GM18526 (cell line): Measurements from ENCODE around the gene SKOR1.

Experiments
- POLR2A ChIP-seq: IDR thresholded peaks from 3 replicates; pipeline ENCODE4 v1.6.1; 2011; ENCODE audit not compliant: insufficient read length; ENCODE audit errors: extremely low read depth

Gene SKOR1, protein sequence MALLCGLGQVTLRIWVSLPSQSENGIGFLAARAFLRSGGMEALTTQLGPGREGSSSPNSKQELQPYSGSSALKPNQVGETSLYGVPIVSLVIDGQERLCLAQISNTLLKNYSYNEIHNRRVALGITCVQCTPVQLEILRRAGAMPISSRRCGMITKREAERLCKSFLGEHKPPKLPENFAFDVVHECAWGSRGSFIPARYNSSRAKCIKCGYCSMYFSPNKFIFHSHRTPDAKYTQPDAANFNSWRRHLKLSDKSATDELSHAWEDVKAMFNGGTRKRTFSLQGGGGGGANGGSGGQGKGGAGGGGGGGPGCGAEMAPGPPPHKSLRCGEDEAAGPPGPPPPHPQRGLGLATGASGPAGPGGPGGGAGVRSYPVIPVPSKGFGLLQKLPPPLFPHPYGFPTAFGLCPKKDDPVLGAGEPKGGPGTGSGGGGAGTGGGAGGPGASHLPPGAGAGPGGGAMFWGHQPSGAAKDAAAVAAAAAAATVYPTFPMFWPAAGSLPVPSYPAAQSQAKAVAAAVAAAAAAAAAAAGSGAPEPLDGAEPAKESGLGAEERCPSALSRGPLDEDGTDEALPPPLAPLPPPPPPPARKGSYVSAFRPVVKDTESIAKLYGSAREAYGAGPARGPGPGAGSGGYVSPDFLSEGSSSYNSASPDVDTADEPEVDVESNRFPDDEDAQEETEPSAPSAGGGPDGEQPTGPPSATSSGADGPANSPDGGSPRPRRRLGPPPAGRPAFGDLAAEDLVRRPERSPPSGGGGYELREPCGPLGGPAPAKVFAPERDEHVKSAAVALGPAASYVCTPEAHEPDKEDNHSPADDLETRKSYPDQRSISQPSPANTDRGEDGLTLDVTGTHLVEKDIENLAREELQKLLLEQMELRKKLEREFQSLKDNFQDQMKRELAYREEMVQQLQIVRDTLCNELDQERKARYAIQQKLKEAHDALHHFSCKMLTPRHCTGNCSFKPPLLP

DNA sequence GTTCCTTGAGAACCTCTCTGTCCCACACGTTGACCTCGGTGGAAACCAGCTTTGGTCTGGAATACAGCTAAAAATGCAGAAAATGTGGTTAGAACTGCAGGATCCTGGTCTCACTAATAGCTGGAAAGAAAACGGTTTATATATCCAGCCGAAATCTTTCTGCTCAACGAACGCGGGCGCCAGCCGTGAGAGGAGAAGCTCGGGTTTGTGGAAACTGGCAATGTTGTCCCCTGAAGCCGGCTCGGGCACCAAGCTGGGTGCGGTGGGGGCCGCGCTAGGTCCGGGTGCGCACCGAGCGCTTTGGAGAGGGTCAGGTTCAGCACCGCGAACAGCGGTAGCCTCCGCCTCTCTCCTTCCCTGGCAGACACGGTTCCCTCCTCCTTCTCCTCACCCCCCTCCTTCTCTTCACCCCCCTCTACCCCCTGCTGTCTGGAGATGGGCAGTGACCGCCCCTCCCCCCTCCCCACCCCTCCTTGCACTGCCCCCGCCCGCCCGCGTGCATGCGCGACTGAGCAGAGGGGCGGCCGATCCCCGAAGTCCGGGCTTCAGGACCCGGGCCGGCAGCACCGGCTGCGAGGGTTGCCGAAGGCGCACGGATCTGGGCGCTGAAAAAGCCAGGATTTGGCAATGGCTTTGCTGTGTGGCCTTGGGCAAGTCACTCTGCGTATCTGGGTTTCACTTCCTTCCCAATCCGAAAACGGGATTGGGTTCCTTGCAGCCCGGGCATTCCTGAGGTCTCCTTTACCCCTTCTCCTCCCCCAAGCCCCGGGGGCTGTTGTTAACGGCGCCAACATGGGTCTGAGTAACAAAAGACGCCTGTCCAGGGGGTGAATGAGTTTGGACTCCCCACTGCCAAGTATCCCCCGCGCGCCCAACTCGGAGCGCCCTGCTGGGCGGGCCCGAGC is at the start of gene SKOR1:
Gene SKOR1, plus strand, starts transcription at position 534 of the 905 bp plus-strand sequence. Its CDS starts 94 bp downstream, at position 628.
- no peak for TF ChIP-seq POLR2A

DNA sequence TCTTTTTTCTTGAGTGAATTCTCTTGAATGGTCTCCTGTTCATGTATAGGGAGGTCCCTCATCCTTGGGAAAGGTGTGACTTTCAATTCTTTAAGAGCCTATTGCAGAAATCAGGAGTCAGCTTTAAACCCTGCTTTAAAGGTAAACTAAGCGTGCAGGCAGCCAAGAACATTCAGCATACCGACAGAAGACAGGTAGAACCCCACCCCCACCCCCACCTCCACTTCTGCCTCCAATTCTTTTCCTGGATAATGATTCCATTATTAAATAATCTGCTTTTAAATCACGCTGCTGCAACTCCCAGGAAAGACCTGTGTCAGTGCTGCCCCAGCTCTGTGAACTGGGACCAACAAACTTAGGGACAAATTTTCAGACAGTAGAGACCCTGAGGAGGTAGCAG is 49.3 kb upstream of the SKOR1 start:
- no peak for TF ChIP-seq POLR2A

DNA sequence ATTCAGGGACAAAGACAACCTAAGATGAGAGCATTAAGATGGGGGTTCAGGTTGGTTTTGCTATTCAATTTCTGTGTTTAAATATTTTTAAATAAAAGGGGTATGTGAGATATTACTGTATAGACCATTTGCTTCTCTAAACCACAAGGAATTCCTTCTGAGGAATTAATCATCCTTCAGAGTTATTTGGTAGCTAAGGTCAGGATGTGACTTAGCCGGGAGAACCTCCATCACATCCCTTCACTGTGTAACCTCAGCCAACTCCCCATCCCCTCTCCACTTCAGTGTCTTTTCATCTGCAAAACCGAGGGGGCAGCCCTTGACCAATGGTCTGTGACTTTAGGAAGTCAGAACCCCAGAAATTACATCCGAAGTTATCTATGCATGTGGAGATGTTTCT is 48.7 kb upstream of the SKOR1 start:
- TF ChIP-seq POLR2A, result no peak

DNA sequence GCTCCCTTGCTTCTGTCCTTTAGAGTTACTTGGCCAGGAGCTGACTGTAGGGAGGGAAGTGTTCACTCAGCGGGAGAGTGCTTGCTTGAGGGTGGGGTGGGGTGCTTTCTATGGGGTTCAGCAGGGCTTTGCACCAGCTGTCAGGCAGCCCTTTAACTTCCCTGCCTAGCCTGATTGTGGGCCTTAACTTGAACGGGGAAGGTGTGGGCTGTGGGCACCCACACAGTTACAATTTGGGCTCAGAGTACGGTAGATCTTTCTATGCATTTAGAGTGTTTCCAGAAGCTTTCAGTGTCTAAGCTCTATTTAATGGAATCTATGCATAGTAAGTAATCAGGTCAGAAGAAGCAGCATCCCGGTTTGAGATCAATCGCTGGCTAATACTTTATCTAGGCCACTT is 48.2 kb upstream of the SKOR1 start:
- TF ChIP-seq POLR2A, result no peak

DNA sequence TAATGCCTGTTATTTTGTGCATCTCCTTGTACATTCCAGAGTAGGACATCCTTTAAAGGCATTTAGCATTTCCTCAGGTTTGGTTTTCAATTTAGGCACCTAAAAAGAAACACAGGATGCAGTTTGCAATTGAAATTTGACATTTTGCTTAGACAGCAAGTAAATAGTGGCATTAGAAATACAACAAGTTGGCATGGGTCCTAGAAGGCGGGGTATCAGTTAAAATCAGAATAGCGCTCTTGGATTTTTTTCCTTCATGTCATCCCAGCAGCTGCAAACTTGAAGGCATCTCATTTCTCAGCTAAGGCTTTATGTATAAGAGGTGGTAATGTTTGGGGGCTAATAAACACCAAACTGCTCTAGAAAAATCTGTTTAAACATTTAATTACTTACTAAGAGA is 47.5 kb upstream of the SKOR1 start:
- TF ChIP-seq POLR2A, result no peak

DNA sequence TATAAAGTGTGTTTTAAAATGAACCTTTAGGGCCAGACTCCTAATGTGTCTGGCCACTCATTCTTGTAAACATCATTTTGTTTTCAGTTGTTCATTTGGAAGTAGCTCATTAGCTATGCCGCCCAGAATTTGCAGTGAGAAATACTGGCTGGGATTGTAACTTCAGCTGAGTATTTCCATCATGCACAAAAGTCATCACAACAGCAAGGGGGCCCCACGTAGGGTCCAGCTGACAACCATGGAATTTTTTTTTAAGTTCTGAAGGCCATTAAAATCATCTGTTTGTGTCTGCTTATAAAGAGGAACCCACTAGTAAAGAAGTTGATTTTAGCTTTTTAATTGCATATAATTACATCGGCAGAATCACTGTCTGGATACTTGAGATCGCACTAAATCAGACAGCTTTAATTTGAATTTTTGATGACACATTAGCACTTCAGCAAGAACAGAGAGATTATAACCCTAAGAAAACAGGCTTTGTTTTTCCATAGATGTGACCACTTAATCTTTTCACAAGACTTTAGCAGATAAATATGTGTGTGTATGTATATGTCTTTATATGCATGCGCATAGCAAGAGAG is 46.3 kb upstream of the SKOR1 start:
- TF ChIP-seq POLR2A, result no peak

DNA sequence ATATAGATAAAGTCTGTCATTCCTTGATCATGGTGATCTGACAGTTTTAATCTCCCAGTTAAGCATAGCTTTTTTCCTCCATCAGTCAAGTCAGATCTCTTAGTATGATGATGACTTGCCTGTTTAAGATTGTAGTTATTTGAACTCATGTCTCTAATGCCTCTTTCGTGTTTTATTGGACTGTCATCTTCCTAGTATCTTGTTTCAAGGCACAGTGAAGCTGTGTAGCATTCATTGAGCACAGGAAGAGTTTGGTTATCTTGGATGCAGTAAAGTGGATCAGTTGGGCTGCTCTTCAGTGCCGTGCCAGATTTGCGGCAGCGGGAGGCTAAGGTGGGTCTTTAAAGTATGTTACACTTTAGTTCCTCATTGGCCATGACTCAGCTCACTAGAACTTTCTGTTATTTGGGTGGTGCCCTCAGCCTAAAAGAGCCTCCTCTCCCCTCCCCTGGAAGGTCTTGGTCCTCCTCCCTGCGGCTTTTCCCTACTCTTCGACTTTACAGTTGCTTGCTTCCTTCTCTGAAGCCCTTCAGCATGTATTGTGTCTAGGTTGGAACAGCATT is 45.7 kb upstream of the SKOR1 start:
- TF ChIP-seq POLR2A, result no peak

DNA sequence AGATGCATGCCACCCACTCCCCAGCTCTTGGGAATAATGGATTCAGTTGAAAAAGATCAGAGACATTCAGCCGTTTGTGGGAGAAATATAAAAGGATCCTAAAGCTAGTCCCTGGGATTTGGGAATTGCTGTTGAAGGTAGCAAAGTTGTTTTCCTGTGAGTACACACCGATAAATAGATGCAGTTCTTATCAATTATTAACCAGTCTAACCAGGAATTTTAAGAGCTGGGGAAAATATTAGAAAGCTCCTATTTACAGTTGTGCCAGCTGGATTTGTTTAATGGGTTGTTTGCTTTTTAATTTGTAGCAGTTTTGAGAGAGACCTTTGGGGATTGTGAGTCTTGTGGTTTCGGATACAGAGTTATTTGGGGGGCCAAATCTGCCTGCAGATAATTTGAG is 44.2 kb upstream of the SKOR1 start:
- TF ChIP-seq POLR2A, result no peak

DNA sequence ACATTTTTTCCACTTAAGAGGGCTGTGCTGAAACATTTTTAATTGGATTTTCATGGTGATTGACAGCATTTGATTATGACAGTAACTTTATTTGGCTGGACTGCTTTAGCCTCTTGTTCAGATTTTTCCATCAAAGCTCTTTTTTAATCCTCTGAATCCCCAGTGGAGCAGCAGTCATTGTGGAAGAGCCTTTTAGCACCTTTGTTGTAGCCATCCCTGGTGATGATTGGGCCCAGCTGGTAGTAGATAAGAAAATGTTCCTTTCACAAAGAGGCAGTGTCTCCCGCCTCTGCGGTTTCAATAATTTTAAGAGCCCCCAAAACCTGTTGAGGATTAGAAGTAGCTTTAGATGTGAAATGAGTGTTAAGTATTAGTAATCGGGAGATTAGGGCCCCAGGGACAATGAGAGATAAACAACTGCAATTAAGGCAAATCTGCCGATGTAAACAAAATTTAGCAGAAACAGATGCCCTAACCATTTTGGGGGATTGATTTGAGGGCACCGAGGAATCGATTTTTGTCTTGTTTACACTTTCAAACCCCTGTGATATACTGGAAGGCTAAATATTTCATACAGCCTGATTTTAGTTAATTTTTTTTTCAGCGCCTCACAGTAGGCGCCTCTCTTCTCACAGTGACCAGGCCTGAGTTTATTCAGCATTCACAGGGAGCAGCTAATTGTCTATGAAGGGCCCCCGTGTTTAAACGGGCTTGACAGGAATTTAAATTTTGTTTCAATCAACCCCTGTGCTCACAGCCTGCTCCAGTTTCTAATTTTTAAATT is 43.2 kb upstream of the SKOR1 start:
- no peak for TF ChIP-seq POLR2A

DNA sequence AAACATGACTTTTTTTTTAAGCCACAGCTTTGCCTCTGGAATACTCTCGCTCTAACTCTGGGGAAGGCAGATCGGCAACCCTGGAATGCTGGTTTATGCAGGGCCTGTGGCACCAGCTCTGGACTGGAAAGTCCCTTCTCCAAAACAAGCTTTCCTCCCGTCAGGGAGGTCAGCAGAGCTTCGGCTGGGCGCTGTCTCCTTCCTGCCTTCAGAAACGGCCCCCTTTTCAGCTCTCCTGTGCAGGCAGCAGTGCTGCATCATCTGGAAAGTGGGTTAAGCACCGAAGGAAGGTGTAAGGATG is 42.7 kb upstream of the SKOR1 start:
- TF ChIP-seq POLR2A, result no peak

DNA sequence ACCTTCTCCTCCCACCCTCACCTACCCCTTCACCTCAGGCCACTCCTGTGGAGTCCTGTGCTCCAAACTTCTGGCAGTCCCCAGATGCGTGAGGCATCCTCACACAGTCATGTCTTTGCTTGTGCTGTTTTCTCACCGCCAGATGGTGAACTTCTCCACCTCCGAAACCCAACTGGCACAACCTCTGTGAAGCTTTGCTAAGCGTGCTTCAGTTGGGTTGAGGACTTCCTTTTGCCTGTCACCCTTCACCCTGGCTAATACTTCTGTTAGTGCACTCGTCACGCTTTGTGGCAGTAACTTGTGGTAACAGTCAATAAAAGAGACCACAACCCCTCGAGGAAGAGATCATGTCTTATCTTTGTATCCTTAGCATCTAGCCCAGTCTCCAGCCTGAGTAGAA is 42.0 kb upstream of the SKOR1 start:
- TF ChIP-seq POLR2A, result no peak

DNA sequence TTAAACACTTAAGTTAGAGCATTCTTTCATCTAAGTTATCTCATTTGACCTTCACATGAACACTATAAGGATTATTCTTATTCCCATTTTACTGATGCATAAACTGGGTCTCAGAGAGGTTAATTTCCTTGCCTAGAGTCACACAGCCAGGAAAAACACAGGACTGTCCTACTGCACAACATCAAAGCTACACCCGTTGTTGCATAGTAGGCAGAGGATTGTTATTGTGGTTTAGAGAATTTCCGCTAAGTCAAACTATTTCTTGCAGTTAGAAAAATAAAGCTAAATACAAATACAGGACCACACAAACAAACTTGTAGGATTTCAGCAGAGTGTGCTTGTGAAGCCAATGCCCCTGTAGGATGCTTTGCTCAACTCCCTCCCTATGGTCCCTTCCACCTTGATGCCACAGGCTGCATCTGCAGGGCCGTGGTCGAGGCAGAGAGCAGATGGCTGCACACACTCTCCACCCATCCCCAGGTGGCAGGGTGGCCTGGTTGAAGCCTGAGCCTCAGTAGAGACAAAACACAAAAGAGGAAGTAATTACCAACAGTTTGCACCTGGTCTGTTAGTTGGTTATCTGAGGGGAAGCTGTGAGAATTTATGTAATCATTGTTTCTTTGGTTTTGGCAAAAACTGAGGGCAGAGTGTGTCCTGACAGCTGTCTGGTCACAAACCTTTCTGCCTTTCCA is 41.1 kb upstream of the SKOR1 start:
- no peak for TF ChIP-seq POLR2A

DNA sequence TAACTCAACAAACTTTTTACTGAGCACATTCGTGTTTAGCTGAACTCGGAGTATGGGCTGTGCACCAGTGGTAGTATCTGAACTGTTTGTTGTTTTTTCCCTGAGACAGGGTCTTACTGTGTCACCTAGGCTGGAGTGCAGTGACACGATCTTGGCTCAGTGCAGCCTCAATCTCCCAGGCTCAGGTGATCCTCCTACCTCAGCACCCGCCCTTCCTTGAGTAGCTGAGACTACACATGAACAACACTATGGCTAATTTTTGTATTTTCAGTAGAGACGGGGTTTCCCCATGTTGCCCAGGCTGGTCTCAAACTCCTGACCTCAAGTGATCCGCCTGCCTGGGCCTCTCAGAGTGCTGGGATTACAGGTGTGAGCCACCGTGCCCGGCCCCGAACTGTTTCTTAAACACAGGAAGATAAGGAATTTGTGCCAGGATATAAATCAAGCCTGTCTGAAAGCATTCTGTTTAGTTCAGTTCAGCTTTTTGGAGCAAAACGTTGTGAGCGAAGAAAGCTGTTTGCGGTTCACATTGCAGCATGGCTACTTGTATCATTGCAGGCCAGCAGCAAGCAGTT is 40.4 kb upstream of the SKOR1 start:
- TF ChIP-seq POLR2A, result no peak

DNA sequence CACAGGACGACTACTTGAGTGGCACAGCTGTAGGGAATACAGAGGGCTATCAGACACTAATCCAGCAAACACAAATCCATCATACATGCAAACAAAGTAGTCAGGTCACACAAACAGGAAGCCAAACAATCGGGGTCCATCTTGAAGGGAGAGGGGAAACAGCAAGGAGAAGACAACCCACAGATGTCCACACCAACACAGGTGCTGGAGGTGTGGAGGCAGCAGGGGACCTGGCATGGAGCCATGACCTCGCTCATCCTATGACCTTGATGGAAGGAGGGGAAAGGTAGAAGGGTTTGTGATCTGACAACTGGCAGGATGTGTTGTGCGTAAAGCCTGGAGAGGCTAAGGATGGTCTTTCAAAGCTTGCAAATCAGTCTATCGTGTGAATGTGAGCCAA is 39.9 kb upstream of the SKOR1 start:
- TF ChIP-seq POLR2A, result no peak
